HEK293 (cell line): ENCODE measurements around the gene PPP1R14B.

Experiments used
- CTCF ChIA-PET: fragments of 350-600 bp; formaldehyde crosslinking; extraction: SDS; loops from one replicate; lab custom pipeline; 2021; ENCODE audit warnings: antibody characterized with exemption; lab: Yijun Ruan, JAX
- POLR2A ChIA-PET: fragments of 300-600 bp; formaldehyde crosslinking; extraction: SDS; loops from one replicate; lab custom pipeline; 2020; ENCODE audit warnings: antibody characterized with exemption, inconsistent platforms; lab: Yijun Ruan, JAX
- H3K27ac ChIP-seq: fragments of 200-500 bp; sonication (Bioruptor generic); 2 replicates; pipeline ENCODE4 v1.5.1; 2014; ENCODE audit warnings: low read depth, low read length, control low read depth, inconsistent platforms; ENCODE audit errors: extremely low read depth
- H3K36me3 ChIP-seq, 2 experiments: fragments of 200-500 bp in 1 of 2; sonication (Bioruptor generic) in 1 of 2; 1 replicate in 1 of 2; 2 replicates in 1 of 2; pipeline ENCODE4 v1.5.1; 2014 to 2017; ENCODE audit warnings: inconsistent platforms in 2 of 2, low read length in 2 of 2; ENCODE audit not compliant: control insufficient read depth in 2 of 2, insufficient read depth in 1 of 2
- H3K4me1 ChIP-seq: fragments of 200-500 bp; sonication (Bioruptor generic); 2 replicates; pipeline ENCODE4 v1.5.1; 2014; ENCODE audit warnings: mild to moderate bottlenecking, low read length, inconsistent platforms; ENCODE audit not compliant: control insufficient read depth, insufficient read depth
- H3K4me3 ChIP-seq: 2 replicates; pipeline ENCODE4 v1.5.1; 2011; ENCODE audit warnings: low read depth, mild to moderate bottlenecking, control low read depth, low read length, moderate library complexity
- H3K9me3 ChIP-seq: fragments of 200-500 bp; sonication (Bioruptor generic); 2 replicates; pipeline ENCODE4 v1.5.1; 2014; ENCODE audit warnings: low read depth, low read length, inconsistent platforms; ENCODE audit not compliant: control insufficient read depth, insufficient read depth
- BCL11B ChIP-seq: fragments of 450-650 bp; formaldehyde crosslinking; IDR thresholded peaks from 2 replicates; pipeline ENCODE4 v1.5.1; 2016; ENCODE audit warnings: low read depth, missing biosample characterization, missing genetic modification characterization
- GLIS1 ChIP-seq: fragments of 450-650 bp; formaldehyde crosslinking; IDR thresholded peaks from 2 replicates; pipeline ENCODE4 v1.5.1; 2016; ENCODE audit warnings: missing biosample characterization, missing genetic modification characterization
- HOXA7 ChIP-seq: sonication (generic); formaldehyde crosslinking; IDR thresholded peaks from 2 replicates; pipeline ENCODE4 v1.8.1; 2022; ENCODE audit warnings: missing genetic modification reagents, borderline replicate concordance
- HOXD13 ChIP-seq: sonication (generic); formaldehyde crosslinking; IDR thresholded peaks from 2 replicates; pipeline ENCODE4 v1.8.0; 2022; ENCODE audit warnings: missing genetic modification reagents, borderline replicate concordance
- OVOL3 ChIP-seq: fragments of 450-650 bp; formaldehyde crosslinking; IDR thresholded peaks from 2 replicates; pipeline ENCODE4 v1.5.1; 2016; ENCODE audit warnings: missing biosample characterization, missing genetic modification characterization
- PRDM2 ChIP-seq: fragments of 450-650 bp; formaldehyde crosslinking; IDR thresholded peaks from 2 replicates; pipeline ENCODE4 v1.5.1; 2016; ENCODE audit warnings: missing biosample characterization, missing genetic modification characterization, borderline replicate concordance
- SCRT1 ChIP-seq: fragments of 450-650 bp; formaldehyde crosslinking; IDR thresholded peaks from 2 replicates; pipeline ENCODE4 v1.5.1; 2016; ENCODE audit warnings: missing biosample characterization, missing genetic modification characterization, borderline replicate concordance
- SP3 ChIP-seq: fragments of 450-650 bp; formaldehyde crosslinking; IDR thresholded peaks from 2 replicates; pipeline ENCODE4 v1.5.1; 2016; ENCODE audit warnings: missing biosample characterization, missing genetic modification characterization
- TRIM28 ChIP-seq: IDR thresholded peaks from 2 replicates; pipeline ENCODE4 v1.6.1; 2011; ENCODE audit warnings: low read length, control low read depth, borderline replicate concordance
- ZBTB1 ChIP-seq: fragments of 450-650 bp; formaldehyde crosslinking; IDR thresholded peaks from 2 replicates; pipeline ENCODE4 v1.5.1; 2016; ENCODE audit warnings: missing biosample characterization, missing genetic modification characterization
- ZBTB8A ChIP-seq: fragments of 450-650 bp; formaldehyde crosslinking; IDR thresholded peaks from 2 replicates; pipeline ENCODE4 v1.5.1; 2016; ENCODE audit warnings: missing biosample characterization, missing genetic modification characterization
- ZFHX2 ChIP-seq: fragments of 450-650 bp; formaldehyde crosslinking; conservative IDR thresholded peaks from 2 replicates; pipeline ENCODE4 v1.5.1; 2016; ENCODE audit warnings: missing biosample characterization, missing genetic modification characterization
- ZFP69B ChIP-seq: fragments of 450-650 bp; formaldehyde crosslinking; IDR thresholded peaks from 2 replicates; pipeline ENCODE4 v1.5.1; 2016; ENCODE audit warnings: missing biosample characterization, missing genetic modification characterization
- ZNF140 ChIP-seq: fragments of 450-650 bp; formaldehyde crosslinking; IDR thresholded peaks from 2 replicates; pipeline ENCODE4 v1.5.1; 2016; ENCODE audit warnings: missing biosample characterization, missing genetic modification characterization
- ZNF174 ChIP-seq: fragments of 450-650 bp; formaldehyde crosslinking; IDR thresholded peaks from 2 replicates; pipeline ENCODE4 v1.5.0; 2017; ENCODE audit warnings: missing biosample characterization, mild to moderate bottlenecking, missing genetic modification characterization
- ZNF202 ChIP-seq: fragments of 450-650 bp; formaldehyde crosslinking; IDR thresholded peaks from 2 replicates; pipeline ENCODE4 v1.5.1; 2016; ENCODE audit warnings: missing biosample characterization, missing genetic modification characterization, borderline replicate concordance
- ZNF239 ChIP-seq: fragments of 450-650 bp; formaldehyde crosslinking; IDR thresholded peaks from 2 replicates; pipeline ENCODE4 v1.5.1; 2016; ENCODE audit warnings: missing biosample characterization, missing genetic modification characterization
- ZNF350 ChIP-seq: fragments of 450-650 bp; formaldehyde crosslinking; IDR thresholded peaks from 2 replicates; pipeline ENCODE4 v1.5.0; 2017; ENCODE audit warnings: missing biosample characterization, mild to moderate bottlenecking, missing genetic modification characterization
- ZNF354C ChIP-seq: fragments of 450-650 bp; formaldehyde crosslinking; IDR thresholded peaks from 2 replicates; pipeline ENCODE4 v1.5.1; 2016; ENCODE audit warnings: missing biosample characterization, missing genetic modification characterization, low read depth, borderline replicate concordance
- ZNF510 ChIP-seq: fragments of 450-650 bp; formaldehyde crosslinking; IDR thresholded peaks from 2 replicates; pipeline ENCODE4 v1.5.1; 2018; ENCODE audit warnings: mild to moderate bottlenecking, missing genetic modification characterization, missing biosample characterization; ENCODE audit not compliant: insufficient replicate concordance
- ZNF529 ChIP-seq: fragments of 450-650 bp; formaldehyde crosslinking; IDR thresholded peaks from 2 replicates; pipeline ENCODE4 v1.5.1; 2017; ENCODE audit warnings: missing genetic modification characterization, missing biosample characterization; ENCODE audit not compliant: insufficient replicate concordance
- ZNF596 ChIP-seq: fragments of 450-650 bp; IDR thresholded peaks from 2 replicates; pipeline ENCODE4 v1.5.0; 2018; ENCODE audit warnings: missing biosample characterization, mild to moderate bottlenecking, missing genetic modification characterization, moderate library complexity
- ZNF626 ChIP-seq: fragments of 450-650 bp; sonication (Bioruptor Pico); formaldehyde crosslinking; IDR thresholded peaks from 2 replicates; pipeline ENCODE4 v1.5.1; 2018; ENCODE audit warnings: missing biosample characterization, missing genetic modification characterization, inconsistent platforms
- ZNF645 ChIP-seq: fragments of 450-650 bp; formaldehyde crosslinking; IDR thresholded peaks from 2 replicates; pipeline ENCODE4; 2016; ENCODE audit warnings: missing biosample characterization, missing genetic modification characterization
- ZNF707 ChIP-seq: fragments of 450-650 bp; formaldehyde crosslinking; IDR thresholded peaks from 2 replicates; pipeline ENCODE4 v1.5.1; 2016; ENCODE audit warnings: missing biosample characterization, missing genetic modification characterization
- ZNF747 ChIP-seq: fragments of 450-650 bp; formaldehyde crosslinking; IDR thresholded peaks from 2 replicates; pipeline ENCODE4 v1.5.1; 2016; ENCODE audit warnings: missing biosample characterization, missing genetic modification characterization
- ZNF785 ChIP-seq: fragments of 450-650 bp; formaldehyde crosslinking; IDR thresholded peaks from 2 replicates; pipeline ENCODE4 v1.5.1; 2016; ENCODE audit warnings: missing biosample characterization, missing genetic modification characterization
- ZNF791 ChIP-seq: fragments of 450-650 bp; formaldehyde crosslinking; IDR thresholded peaks from 2 replicates; pipeline ENCODE4 v1.5.1; 2016; ENCODE audit warnings: missing biosample characterization, missing genetic modification characterization
- ZNF792 ChIP-seq: fragments of 450-650 bp; formaldehyde crosslinking; IDR thresholded peaks from 2 replicates; pipeline ENCODE4 v1.5.1; 2016; ENCODE audit warnings: missing biosample characterization, missing genetic modification characterization
- ZNF843 ChIP-seq: fragments of 450-650 bp; formaldehyde crosslinking; IDR thresholded peaks from 2 replicates; pipeline ENCODE4 v1.5.1; 2016; ENCODE audit warnings: missing biosample characterization, missing genetic modification characterization
- TF ChIP-seq, protein P1 (sequence below): fragments of 450-650 bp; formaldehyde crosslinking; IDR thresholded peaks from 2 replicates; pipeline ENCODE4 v1.5.1; 2016; ENCODE audit warnings: missing biosample characterization, missing genetic modification characterization

The PPP1R14B gene

GRCh38 chr11:64295760-64296159 lies 49.0 kb upstream of the PPP1R14B start:
- POLR2A ChIA-PET = interaction anchor here (0.8 kb wide), 1 partner anchor 24 kb away, joined by 3 read pairs; no protein-coding TSS in a partner anchor
- TF ChIP-seq ZNF785 (tag by site-specific recombination) (no peak), ZNF747 (tag by site-specific recombination) (no peak), ZNF843 (no peak), ZNF510 (tag by site-specific recombination) (no peak), SCRT1 (tag by site-specific recombination) (no peak), GLIS1 (tag by site-specific recombination) (no peak), HOXA7 (CRISPR knock-in tag) (no peak), TRIM28 (no peak), BCL11B (tag by site-specific recombination) (no peak), ZNF202 (no peak), OVOL3 (no peak), ZNF350 (tag by site-specific recombination) (no peak), ZNF596 (tag by site-specific recombination) (no peak), ZNF529 (no peak), ZNF792 (tag by site-specific recombination) (no peak), ZFP69B (no peak), ZBTB8A (tag by site-specific recombination) (no peak)
- Histone ChIP-seq H3K36me3 (no peaks in the 10 kb centered on the region), H3K4me1 (no peaks in the 10 kb centered on the region), H3K4me3 (no peak overlapping the region), H3K27ac (no peak overlapping the region), H3K9me3 (no peaks in the 10 kb centered on the region)
- CTCF ChIA-PET = interaction anchor here (0.9 to 1.7 kb wide), 4 partner anchors 9 to 59 kb away, joined by 3 to 13 read pairs (median 4); partner anchors contain the start of gene PLCB3

- POLR2A ChIA-PET = interaction anchor here (0.7 kb wide), 3 partner anchors 27 to 95 kb away, joined by 4 to 6 read pairs (median 5); no protein-coding TSS in a partner anchor
- Histone ChIP-seq H3K9me3 (no peaks in the 10 kb centered on the region), H3K27ac (no peak overlapping the region), H3K4me1 (no peaks in the 10 kb centered on the region), H3K36me3 (no peaks in the 10 kb centered on the region), H3K4me3 (no peak overlapping the region)
- CTCF ChIA-PET = interaction anchor here (0.6 to 1.0 kb wide), 2 partner anchors 60 to 222 kb away, joined by 3 read pairs; no protein-coding TSS in a partner anchor
- TF ChIP-seq ZNF354C (no peak), ZNF626 (tag by site-specific recombination) (no peak), ZFHX2 (tag by site-specific recombination) (no peak), SP3 (tag by site-specific recombination) (no peak), ZNF843 (no peak), HOXD13 (CRISPR knock-in tag) (no peak), ZNF140 (no peak), ZNF645 (tag by site-specific recombination) (no peak), ZNF791 (tag by site-specific recombination) (no peak), ZNF707 (tag by site-specific recombination) (no peak), ZBTB1 (no peak), ZNF239 (tag by site-specific recombination) (no peak), PRDM2 (no peak), ZNF174 (tag by site-specific recombination) (no peak)
- TF ChIP-seq, protein P1, sequence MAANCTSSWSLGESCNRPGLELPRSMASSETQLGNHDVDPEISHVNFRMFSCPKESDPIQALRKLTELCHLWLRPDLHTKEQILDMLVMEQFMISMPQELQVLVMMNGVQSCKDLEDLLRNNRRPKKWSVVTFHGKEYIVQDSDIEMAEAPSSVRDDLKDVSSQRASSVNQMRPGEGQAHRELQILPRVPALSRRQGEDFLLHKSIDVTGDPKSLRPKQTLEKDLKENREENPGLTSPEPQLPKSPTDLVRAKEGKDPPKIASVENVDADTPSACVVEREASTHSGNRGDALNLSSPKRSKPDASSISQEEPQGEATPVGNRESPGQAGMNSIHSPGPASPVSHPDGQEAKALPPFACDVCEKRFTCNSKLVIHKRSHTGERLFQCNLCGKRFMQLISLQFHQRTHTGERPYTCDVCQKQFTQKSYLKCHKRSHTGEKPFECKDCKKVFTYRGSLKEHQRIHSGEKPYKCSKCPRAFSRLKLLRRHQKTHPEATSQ (tag by site-specific recombination) = no peak
Measured at GRCh38 chr11:64294774-64295173, 48.0 kb upstream of the PPP1R14B start.
